Testis (tissue), 3 donors: ENCODE measurements around the gene CLIC3. TPM values are rescaled to one million over a fixed set of nuclear protein-coding genes. Genes with fewer than 3 reads are reported as not detected.

Experiments used
- DNase-seq: peaks from one replicate; pipeline ENCODE4 v3.0.0-alpha.2; 2019
- H3K27ac ChIP-seq, 2 donors: fragments of 200-600 bp; sonication (generic); one replicate each; pipeline ENCODE4 v1.5.1; 2019
- H3K27me3 ChIP-seq: fragments of 200-600 bp; sonication (generic); one replicate; pipeline ENCODE4 v1.5.1; 2019
- H3K36me3 ChIP-seq: fragments of 200-600 bp; sonication (generic); one replicate; pipeline ENCODE4 v1.5.1; 2017; ENCODE audit warnings: low read depth; ENCODE audit errors: missing control alignments
- H3K4me1 ChIP-seq: fragments of 200-600 bp; sonication (generic); one replicate; pipeline ENCODE4 v1.5.1; 2019
- H3K4me3 ChIP-seq, 2 donors: fragments of 200-600 bp; sonication (generic); one replicate each; pipeline ENCODE4 v1.5.1; 2017 to 2019
- H3K9me3 ChIP-seq: fragments of 200-600 bp; sonication (generic); one replicate; pipeline ENCODE4 v1.5.1; 2017
- CTCF ChIP-seq, 3 experiments: fragments of 450-650 bp in 2 of 3; fragments of 200-600 bp in 1 of 3; sonication (generic) in 1 of 3; IDR thresholded peaks; one replicate each; pipeline ENCODE4 v1.5.1; 2016 to 2019; ENCODE audit warnings: antibody characterized with exemption in 3 of 3, mild to moderate bottlenecking in 2 of 3, moderate library complexity in 1 of 3
- POLR2A ChIP-seq: fragments of 450-650 bp; IDR thresholded peaks from one replicate; pipeline ENCODE4 v1.6.1; 2017; ENCODE audit warnings: antibody characterized with exemption, mild to moderate bottlenecking, moderate library complexity
- WGBS, 2 donors: methylation state at CpG; one replicate each; pipeline ENCODE4 v1.1.5; 2018; 5-methylcytosine and 5-hydroxymethylcytosine counted together
- intact Hi-C: fragments of 100-400 bp; cut with DNase I; formaldehyde crosslinking; loops from one replicate; pipeline ENCODE4 v1.15.1; 2023; ENCODE audit warnings: low total_unique reads
- polyA plus RNA-seq: library from polyadenylated mRNA; stranded (reverse); fragments of 350-450 nt; fragmentation: Illumina TruSeq; extraction: RNeasy Lipid Tissue Mini Kit (QIAGEN cat#74804); gene quantifications from one replicate; pipeline ENCODE4 v1.2.3, GENCODE V29; 2014; ENCODE audit warnings: low read depth, low replicate concordance; ENCODE audit not compliant: insufficient read depth
- total RNA-seq, 2 donors: library from RNA; depleted of rRNA; stranded (reverse); fragments of >200 nt; gene quantifications; one replicate each; pipeline ENCODE4 v1.2.3, GENCODE V29; 2016

Gene CLIC3
- total and polyA plus RNA-seq, 3 donors from 2014 or later, result 1.8 to 2.8 (median 1.9) TPM

GRCh38 chr9:136945333-136946227 lies 50.8 kb downstream of the CLIC3 start:
- Histone ChIP-seq H3K9me3 (no peaks in the 10 kb centered on the region), H3K36me3 (no peaks in the 10 kb centered on the region), H3K4me3 (no peak overlapping the region), H3K4me1 (peaks cover 44% of the 10 kb centered on the region), H3K27ac (no peak overlapping the region), H3K27me3 (no peaks in the 10 kb centered on the region)
- no peak for DNase-seq
- intact Hi-C loops, result no loop called here
- 88 to 93% methylated on average over 14 to 30 of the region's 30 CpGs for WGBS, 2 donors
- TF ChIP-seq POLR2A (no peak), CTCF (IDR thresholded peaks at IDR 0.05) (no peak)

Other genes with a start within 250 kb of the CLIC3 start
Only the 30 nearest of the 38 such genes appear.
- 100 to 1,000 TPM; 108 to 127 TPM for gene TMEM141, start 205.2 kb downstream of the CLIC3 start, total RNA-seq
- gene TMEM141, start 205.2 kb downstream of the CLIC3 start, polyA plus RNA-seq, result 80.4 TPM
- gene CCDC183, start 200.2 kb downstream of the CLIC3 start, total RNA-seq, result 10 to 100 TPM; 41.1 to 59.8 TPM
- gene CCDC183, start 200.2 kb downstream of the CLIC3 start, polyA plus RNA-seq, result 37.8 TPM
- gene RABL6, start 188.6 kb downstream of the CLIC3 start, total RNA-seq, result 100 to 1,000 TPM in 1 of 2 donors, 10 to 100 TPM in 1; 95.1 to 103 TPM
- gene RABL6, start 188.6 kb downstream of the CLIC3 start, polyA plus RNA-seq, result 69.1 TPM
- gene AJM1, start 154.1 kb downstream of the CLIC3 start, total RNA-seq, result 10 to 100 TPM; 13.1 to 24.6 TPM
- 4.0 TPM for gene AJM1, start 154.1 kb downstream of the CLIC3 start, polyA plus RNA-seq
- 100 to 1,000 TPM; 134 to 146 TPM for gene PHPT1, start 147.2 kb downstream of the CLIC3 start, total RNA-seq
- gene PHPT1, start 147.2 kb downstream of the CLIC3 start, polyA plus RNA-seq, result 146 TPM
- 10 to 100 TPM; 18.3 to 21.9 TPM for gene MAMDC4, start 144.2 kb downstream of the CLIC3 start, total RNA-seq
- gene MAMDC4, start 144.2 kb downstream of the CLIC3 start, polyA plus RNA-seq, result 8.1 TPM
- gene EDF1, start 130.3 kb downstream of the CLIC3 start, total RNA-seq, result 100 to 1,000 TPM; 278 to 330 TPM
- gene EDF1, start 130.3 kb downstream of the CLIC3 start, polyA plus RNA-seq, result 368 TPM
- gene TRAF2, start 110.1 kb downstream of the CLIC3 start, total RNA-seq, result 10 to 100 TPM; 23.7 to 32.9 TPM
- 21.9 TPM for gene TRAF2, start 110.1 kb downstream of the CLIC3 start, polyA plus RNA-seq
- 100 to 1,000 TPM; 509 to 749 TPM for gene FBXW5, start 51.8 kb downstream of the CLIC3 start, total RNA-seq
- gene FBXW5, start 51.8 kb downstream of the CLIC3 start, polyA plus RNA-seq, result 452 TPM
- gene C8G, start 51.3 kb downstream of the CLIC3 start, total RNA-seq, result 1 to 10 TPM; 4.6 to 4.9 TPM
- 4.6 TPM for gene C8G, start 51.3 kb downstream of the CLIC3 start, polyA plus RNA-seq
- 10 to 100 TPM; 11.5 to 27.8 TPM for gene LCN12, start 44.3 kb downstream of the CLIC3 start, total RNA-seq
- 27.1 TPM for gene LCN12, start 44.3 kb downstream of the CLIC3 start, polyA plus RNA-seq
- gene PTGDS, start 19.1 kb downstream of the CLIC3 start, total RNA-seq, result 1,000 to 10,000 TPM; 5,554 to 5,948 TPM
- 4,976 TPM for gene PTGDS, start 19.1 kb downstream of the CLIC3 start, polyA plus RNA-seq
- gene LCNL1, start 13.6 kb downstream of the CLIC3 start, total RNA-seq, result 100 to 1,000 TPM in 1 of 2 donors, 10 to 100 TPM in 1; 59.3 to 131 TPM
- 17.5 TPM for gene LCNL1, start 13.6 kb downstream of the CLIC3 start, polyA plus RNA-seq
- 10 to 100 TPM; 47.8 to 56.6 TPM for gene PAXX, start 4.1 kb downstream of the CLIC3 start, total RNA-seq
- gene PAXX, start 4.1 kb downstream of the CLIC3 start, polyA plus RNA-seq, result 25.9 TPM
- gene ABCA2, start 31.7 kb upstream of the CLIC3 start, total RNA-seq, result 10 to 100 TPM; 56.0 to 65.5 TPM
- 33.6 TPM for gene ABCA2, start 31.7 kb upstream of the CLIC3 start, polyA plus RNA-seq
- gene FUT7, start 35.5 kb upstream of the CLIC3 start, total RNA-seq, result under 1 TPM; 0.06 to 0.24 TPM
- 0.24 TPM for gene FUT7, start 35.5 kb upstream of the CLIC3 start, polyA plus RNA-seq
- gene NPDC1, start 49.6 kb upstream of the CLIC3 start, total RNA-seq, result 100 to 1,000 TPM in 1 of 2 donors, 10 to 100 TPM in 1; 75.9 to 103 TPM
- 47.7 TPM for gene NPDC1, start 49.6 kb upstream of the CLIC3 start, polyA plus RNA-seq
- gene ENTPD2, start 57.5 kb upstream of the CLIC3 start, total RNA-seq, result 1 to 10 TPM; 5.7 to 9.6 TPM
- gene ENTPD2, start 57.5 kb upstream of the CLIC3 start, polyA plus RNA-seq, result 8.5 TPM
- gene SAPCD2, start 74.0 kb upstream of the CLIC3 start, total RNA-seq, result 1 to 10 TPM; 1.4 to 1.7 TPM
- gene SAPCD2, start 74.0 kb upstream of the CLIC3 start, polyA plus RNA-seq, result 0.78 TPM
- gene UAP1L1, start 80.9 kb upstream of the CLIC3 start, total RNA-seq, result 10 to 100 TPM in 1 of 2 donors, 1 to 10 TPM in 1; 7.2 to 10.1 TPM
- gene UAP1L1, start 80.9 kb upstream of the CLIC3 start, polyA plus RNA-seq, result 6.9 TPM
- gene MAN1B1, start 90.4 kb upstream of the CLIC3 start, total RNA-seq, result 100 to 1,000 TPM; 122 to 124 TPM
- gene MAN1B1, start 90.4 kb upstream of the CLIC3 start, polyA plus RNA-seq, result 62.2 TPM
- gene DPP7, start 118.2 kb upstream of the CLIC3 start, total RNA-seq, result 100 to 1,000 TPM; 207 to 215 TPM
- 242 TPM for gene DPP7, start 118.2 kb upstream of the CLIC3 start, polyA plus RNA-seq
- 1 to 10 TPM; 1.5 to 3.8 TPM for gene GRIN1, start 142.6 kb upstream of the CLIC3 start, total RNA-seq
- 0.79 TPM for gene GRIN1, start 142.6 kb upstream of the CLIC3 start, polyA plus RNA-seq
- gene LRRC26, start 173.5 kb upstream of the CLIC3 start, total RNA-seq, result 1 to 10 TPM; 2.4 to 5.1 TPM
- gene LRRC26, start 173.5 kb upstream of the CLIC3 start, polyA plus RNA-seq, result not detected
- 10 to 100 TPM; 19.8 to 37.9 TPM for gene TMEM210, start 175.5 kb upstream of the CLIC3 start, total RNA-seq
- 83.2 TPM for gene TMEM210, start 175.5 kb upstream of the CLIC3 start, polyA plus RNA-seq
- 10 to 100 TPM; 91.0 to 98.5 TPM for gene ANAPC2, start 192.0 kb upstream of the CLIC3 start, total RNA-seq
- gene ANAPC2, start 192.0 kb upstream of the CLIC3 start, polyA plus RNA-seq, result 80.6 TPM
- 100 to 1,000 TPM; 134 to 137 TPM for gene SSNA1, start 192.1 kb upstream of the CLIC3 start, total RNA-seq
- 211 TPM for gene SSNA1, start 192.1 kb upstream of the CLIC3 start, polyA plus RNA-seq
- gene TPRN, start 204.2 kb upstream of the CLIC3 start, total RNA-seq, result 10 to 100 TPM; 25.9 to 35.2 TPM
- gene TPRN, start 204.2 kb upstream of the CLIC3 start, polyA plus RNA-seq, result 17.2 TPM
- gene TMEM203, start 209.1 kb upstream of the CLIC3 start, total RNA-seq, result 10 to 100 TPM; 48.0 to 51.2 TPM
- gene TMEM203, start 209.1 kb upstream of the CLIC3 start, polyA plus RNA-seq, result 36.3 TPM
- 10 to 100 TPM; 27.5 to 29.1 TPM for gene NDOR1, start 209.1 kb upstream of the CLIC3 start, total RNA-seq
- 21.9 TPM for gene NDOR1, start 209.1 kb upstream of the CLIC3 start, polyA plus RNA-seq